SK-N-SH treated with all-trans-retinoic acid at 6 μM for 48 hours (cell line): ENCODE data around the gene ARSG.

ENCODE experiments used
- ATAC-seq: fragments of 200-7000 bp; cut with Tn5 transposase; 3 replicates; pipeline ENCODE4 v1.9.1; 2020; ENCODE audit warnings: mild to moderate bottlenecking, moderate library complexity
- ARNTL ChIP-seq: fragments of 450-650 bp; formaldehyde crosslinking; IDR thresholded peaks from 2 replicates; pipeline ENCODE4 v1.5.0; 2020; ENCODE audit warnings: low read depth, mild to moderate bottlenecking, moderate library complexity, borderline replicate concordance
- CREB5 ChIP-seq: fragments of 250-450 bp; sonication (Bioruptor Pico); IDR thresholded peaks from 2 replicates; pipeline ENCODE4 v1.5.1; 2020; ENCODE audit warnings: low read depth, mild to moderate bottlenecking, moderate library complexity
- CSDC2 ChIP-seq: fragments of 250-450 bp; sonication (Bioruptor Pico); IDR thresholded peaks from 2 replicates; pipeline ENCODE4 v1.5.0; 2020; ENCODE audit warnings: mild to moderate bottlenecking, moderate library complexity
- CSRNP3 ChIP-seq: fragments of 250-450 bp; sonication (Bioruptor Pico); IDR thresholded peaks from 2 replicates; pipeline ENCODE4 v1.5.1; 2021; ENCODE audit warnings: mild to moderate bottlenecking, moderate library complexity
- ESRRG ChIP-seq: fragments of 250-450 bp; sonication (Bioruptor Pico); IDR thresholded peaks from 2 replicates; pipeline ENCODE4 v1.6.1; 2021; ENCODE audit warnings: mild to moderate bottlenecking
- OSR1 ChIP-seq: fragments of 250-450 bp; sonication (Bioruptor Pico); IDR thresholded peaks from 2 replicates; pipeline ENCODE4 v1.8.0; 2022; ENCODE audit warnings: moderate library complexity, mild to moderate bottlenecking, inconsistent platforms
- PATZ1 ChIP-seq: fragments of 250-450 bp; sonication (Bioruptor Pico); IDR thresholded peaks from 2 replicates; pipeline ENCODE4 v1.8.0; 2020; ENCODE audit warnings: mild to moderate bottlenecking, moderate library complexity, borderline replicate concordance
- POU6F1 ChIP-seq: fragments of 250-450 bp; sonication (Bioruptor Pico); IDR thresholded peaks from 2 replicates; pipeline ENCODE4 v1.8.0; 2021; ENCODE audit warnings: low read depth, mild to moderate bottlenecking, moderate library complexity, borderline replicate concordance
- PPARA ChIP-seq: fragments of 250-450 bp; sonication (Bioruptor Pico); IDR thresholded peaks from 2 replicates; pipeline ENCODE4 v1.5.0; 2020; ENCODE audit warnings: mild to moderate bottlenecking, borderline replicate concordance
- RARB ChIP-seq: fragments of 250-450 bp; sonication (Bioruptor Pico); IDR thresholded peaks from 2 replicates; pipeline ENCODE4 v1.8.0; 2021; ENCODE audit warnings: mild to moderate bottlenecking, moderate library complexity
- SNAI2 ChIP-seq: fragments of 250-450 bp; sonication (Bioruptor Pico); IDR thresholded peaks from 2 replicates; pipeline ENCODE4 v1.5.0; 2020; ENCODE audit warnings: mild to moderate bottlenecking, moderate library complexity
- TCF4 ChIP-seq: fragments of 250-450 bp; sonication (Bioruptor Pico); IDR thresholded peaks from 2 replicates; pipeline ENCODE4 v1.8.0; 2021; ENCODE audit warnings: mild to moderate bottlenecking, moderate library complexity, borderline replicate concordance
- TOX ChIP-seq: fragments of 250-450 bp; sonication (Bioruptor Pico); IDR thresholded peaks from 2 replicates; pipeline ENCODE4 v1.8.0; 2021; ENCODE audit warnings: mild to moderate bottlenecking, moderate library complexity, borderline replicate concordance
- TSHZ2 ChIP-seq: fragments of 250-450 bp; sonication (Bioruptor Pico); IDR thresholded peaks from 2 replicates; pipeline ENCODE4 v1.5.0; 2020; ENCODE audit warnings: mild to moderate bottlenecking, moderate library complexity
- ZC3H10 ChIP-seq: fragments of 250-450 bp; sonication (Bioruptor Pico); IDR thresholded peaks from 2 replicates; pipeline ENCODE4 v1.5.1; 2021; ENCODE audit warnings: mild to moderate bottlenecking, moderate library complexity
- ZFP3 ChIP-seq: fragments of 250-450 bp; sonication (Bioruptor Pico); IDR thresholded peaks from 2 replicates; pipeline ENCODE4 v1.5.0; 2020; ENCODE audit warnings: mild to moderate bottlenecking, moderate library complexity
- ZFP30 ChIP-seq: fragments of 450-650 bp; formaldehyde crosslinking; IDR thresholded peaks from 2 replicates; pipeline ENCODE4 v1.5.0; 2022; ENCODE audit warnings: mild to moderate bottlenecking, moderate library complexity
- ZNF8 ChIP-seq: fragments of 450-650 bp; formaldehyde crosslinking; IDR thresholded peaks from 2 replicates; pipeline ENCODE4 v1.5.0; 2020; ENCODE audit warnings: mild to moderate bottlenecking, moderate library complexity

Gene ARSG

GRCh38 chr17:68463211-68464019 is 172.1 kb downstream of the ARSG start:
- no peak for ATAC-seq
- TF ChIP-seq PATZ1 (no peak), OSR1 (CRISPR knock-in tag) (no peak), RARB (CRISPR knock-in tag) (no peak), ARNTL (CRISPR knock-in tag) (no peak), CSRNP3 (CRISPR knock-in tag) (no peak), SNAI2 (CRISPR knock-in tag) (no peak), PPARA (no peak), ZFP30 (CRISPR knock-in tag) (no peak), CSDC2 (no peak), TOX (no peak), TSHZ2 (CRISPR knock-in tag) (no peak), POU6F1 (CRISPR knock-in tag) (no peak), ESRRG (CRISPR knock-in tag) (no peak)

- no peak for ATAC-seq
- no peak for TF ChIP-seq CREB5 (CRISPR knock-in tag)
- no peak for TF ChIP-seq ZC3H10 (CRISPR knock-in tag)
- TF ChIP-seq ZFP3 (CRISPR knock-in tag) = no peak
- no peak for TF ChIP-seq RARB (CRISPR knock-in tag)
- TF ChIP-seq TCF4 (CRISPR knock-in tag) = no peak
- no peak for TF ChIP-seq ZNF8 (CRISPR knock-in tag)
Measured at GRCh38 chr17:68468334-68468733, 177.0 kb downstream of the ARSG start.

- TF ChIP-seq RARB (CRISPR knock-in tag) (no peak), PATZ1 (no peak), ESRRG (CRISPR knock-in tag) (no peak), CREB5 (CRISPR knock-in tag) (no peak), TSHZ2 (CRISPR knock-in tag) (no peak)
Measured at GRCh38 chr17:68468788-68469187, 177.5 kb downstream of the ARSG start.

More at GRCh38 chr17:68468788-68469187, 177.5 kb downstream of the ARSG start:
- ATAC-seq = no peak
